Kidney (tissue), 14 donors: Measurements from ENCODE around the gene CCDC169. TPM values are rescaled to one million over a fixed set of nuclear protein-coding genes. Genes with fewer than 3 reads are reported as not detected.

Source experiments
- DNase-seq, 5 donors: peaks; one replicate each; pipeline ENCODE4 v3.0.0-alpha.2; 2013 to 2020
- FAIRE-seq: peaks from 2 replicates; lab custom pipeline; 2012; peaks lifted over from hg19 to GRCh38; lab: Jason Lieb, UNC
- H3K27ac ChIP-seq, 2 donors: one replicate each; pipeline ENCODE4 v1.7.0; 2013; ENCODE audit warnings: low read depth in 2 of 2, low read length in 2 of 2, inconsistent platforms in 1 of 2
- H3K27me3 ChIP-seq: one replicate; pipeline ENCODE4 v1.7.1; 2013; ENCODE audit warnings: low read length, inconsistent platforms; ENCODE audit not compliant: control insufficient read depth, insufficient read depth
- H3K36me3 ChIP-seq, 3 donors: one replicate each; pipeline versions ENCODE4 v1.7.0 to v1.7.1; 2013; ENCODE audit warnings: low read length in 3 of 3, control low read depth in 1 of 3, inconsistent platforms in 1 of 3; ENCODE audit not compliant: insufficient read depth in 3 of 3, control insufficient read depth in 2 of 3
- H3K4me1 ChIP-seq, 3 donors: one replicate each; pipeline versions ENCODE4 v1.7.0 to v1.7.1; 2013; ENCODE audit warnings: low read length in 3 of 3, inconsistent platforms in 1 of 3, low read depth in 1 of 3; ENCODE audit not compliant: control insufficient read depth in 2 of 3, insufficient read depth in 2 of 3
- H3K4me3 ChIP-seq, 3 donors: one replicate each; pipeline versions ENCODE4 v1.7.0 to v1.8.1; 2013; ENCODE audit warnings: low read length in 3 of 3, control low read depth in 1 of 3, inconsistent platforms in 1 of 3
- H3K9ac ChIP-seq, 3 donors: one replicate each; pipeline versions ENCODE4 v1.7.0 to v1.7.1; 2013; ENCODE audit warnings: low read length in 3 of 3, control low read depth in 1 of 3, inconsistent platforms in 1 of 3
- H3K9me3 ChIP-seq, 3 donors: one replicate each; pipeline versions ENCODE4 v1.7.0 to v1.7.1; 2013; ENCODE audit warnings: low read length in 3 of 3, control low read depth in 1 of 3, inconsistent platforms in 1 of 3; ENCODE audit not compliant: control insufficient read depth in 2 of 3, insufficient read depth in 1 of 3
- CTCF ChIP-seq: IDR thresholded peaks from 3 replicates; pipeline ENCODE4 v1.5.1; 2012; ENCODE audit warnings: mild to moderate bottlenecking, moderate library complexity, borderline replicate concordance; ENCODE audit not compliant: insufficient read depth; ENCODE audit errors: extremely low read depth
- intact Hi-C: fragments of 100-400 bp; cut with DNase I; formaldehyde crosslinking; loops from one replicate; pipeline ENCODE4 v1.11.1; 2022
- polyA plus RNA-seq: library from polyadenylated mRNA; stranded (reverse); fragments of 350-450 nt; fragmentation: Illumina TruSeq; extraction: RNeasy Lipid Tissue Mini Kit (QIAGEN cat#74804); gene quantifications from one replicate; pipeline ENCODE4 v1.2.3, GENCODE V29; 2014; ENCODE audit warnings: low read depth, low replicate concordance; ENCODE audit not compliant: insufficient read depth
- total RNA-seq: library from RNA; stranded (reverse); fragmentation: NEBNext Ultra II Directional; extraction: Animal tissue kit (Norgen Biotek cat#: 25700); gene quantifications from one replicate; pipeline ENCODE4 v1.2.1, GENCODE V29; 2021
- donor health status: control.
- donor health status: control.
- donor health status: control.
- donor health status: control.
- donor health status: control.
- donor health status: DM: yes; HTN: yes; CAD: no.
- donor health status: Normal renal cell carcinoma (clear cell type).

Gene CCDC169
- total and polyA plus RNA-seq, 2 donors from 2014 or later, result 1.5 to 2.5 TPM

GRCh38 chr13:36244990-36245389 lies 52.6 kb downstream of the CCDC169 start:
- no peak overlapping the region for H3K9ac ChIP-seq
- H3K4me3 ChIP-seq, result no peak overlapping the region
- H3K27me3 ChIP-seq, result no peaks in the 10 kb centered on the region
- H3K36me3 ChIP-seq, result no peaks in the 10 kb centered on the region
- no peak overlapping the region for H3K27ac ChIP-seq
- DNase-seq (no peak), FAIRE-seq (no peak)
- intact Hi-C loops, result no loop called here
- no peak for TF ChIP-seq CTCF
- H3K9me3 ChIP-seq, result no peaks in the 10 kb centered on the region
- no peaks in the 10 kb centered on the region for H3K4me1 ChIP-seq

- Histone ChIP-seq H3K9ac (no peak overlapping the region), H3K27me3 (no peaks in the 10 kb centered on the region), H3K9me3 (no peaks in the 10 kb centered on the region), H3K4me1 (no peaks in the 10 kb centered on the region), H3K27ac (no peak overlapping the region), H3K36me3 (no peaks in the 10 kb centered on the region), H3K4me3 (no peak overlapping the region)
- no peak for TF ChIP-seq CTCF
- intact Hi-C loops, result no loop called here
- DNase-seq, result no peak
- no peak for FAIRE-seq
Observed at GRCh38 chr13:36244073-36244472, 53.5 kb downstream of the CCDC169 start.

GRCh38 chr13:36242761-36243160 lies 54.9 kb downstream of the CCDC169 start:
- H3K9me3 ChIP-seq, result no peaks in the 10 kb centered on the region
- H3K4me3 ChIP-seq, result no peak overlapping the region
- H3K4me1 ChIP-seq, result no peaks in the 10 kb centered on the region
- H3K27ac ChIP-seq, result no peak overlapping the region
- no peaks in the 10 kb centered on the region for H3K36me3 ChIP-seq
- FAIRE-seq, result no peak
- H3K9ac ChIP-seq, result no peak overlapping the region
- no peak for TF ChIP-seq CTCF
- no peak for DNase-seq
- H3K27me3 ChIP-seq, result no peaks in the 10 kb centered on the region
- intact Hi-C loops, result no loop called here

- FAIRE-seq (no peak), DNase-seq (no peak)
- Histone ChIP-seq H3K36me3 (no peaks in the 10 kb centered on the region), H3K27ac (no peak overlapping the region), H3K4me1 (no peaks in the 10 kb centered on the region), H3K9ac (no peak overlapping the region), H3K9me3 (no peaks in the 10 kb centered on the region), H3K27me3 (no peaks in the 10 kb centered on the region), H3K4me3 (no peak overlapping the region)
- intact Hi-C loops, result no loop called here
- no peak for TF ChIP-seq CTCF
Observed at GRCh38 chr13:36231236-36231635, 66.4 kb downstream of the CCDC169 start.
